ENCODE data around the gene PLOD2. TPM values are rescaled to one million over a fixed set of nuclear protein-coding genes. Genes with fewer than 3 reads are reported as not detected.

The PLOD2 gene
- total RNA-seq, 1 donor from 2014 or later, result 117 TPM

DNA sequence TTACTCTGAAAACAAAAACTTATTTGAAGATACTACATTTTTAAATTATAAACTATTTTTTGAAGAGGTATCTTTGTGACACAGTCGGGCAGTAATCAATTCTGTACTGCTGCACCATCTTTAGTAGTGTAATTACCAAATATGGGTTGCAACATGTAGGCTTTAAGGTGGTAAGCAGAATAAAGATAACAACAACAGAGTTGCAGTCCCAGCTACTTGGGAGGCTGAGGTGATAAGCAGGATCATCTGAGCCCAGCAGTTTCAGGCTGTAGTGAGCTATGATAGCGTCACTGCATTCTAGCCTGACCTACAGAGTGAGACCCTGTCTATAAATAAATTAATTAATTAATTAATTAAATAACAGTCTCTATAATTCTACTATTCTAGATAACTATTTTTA is 6.0 kb downstream of the PLOD2 start:
- H3K27me3 Mint-ChIP-seq (ENCODE audit: low read depth, unreplicated experiment), result no peaks in the 10 kb centered on the region
- Histone ChIP-seq H3K4me3 (ENCODE audit: insufficient read depth, low read depth, low read length) (no peak overlapping the region), H3K36me3 (ENCODE audit: insufficient read depth, low read length) (no peaks in the 10 kb centered on the region), H4K20me1 (ENCODE audit: insufficient read depth, low read length) (peaks cover 90% of the 10 kb centered on the region), H3K79me2 (ENCODE audit: insufficient read depth, low read length) (peaks cover 98% of the 10 kb centered on the region), H3K9ac (ENCODE audit: low read length) (no peak overlapping the region), H2AFZ (ENCODE audit: low read depth, low read length) (no peak overlapping the region), H3K4me2 (ENCODE audit: low read length) (no peak overlapping the region), H3K27me3 (ENCODE audit: insufficient read depth, low read length) (no peaks in the 10 kb centered on the region), H3K4me1 (ENCODE audit: insufficient read depth, low read length) (peaks cover 6% of the 10 kb centered on the region), H3K9me3 (ENCODE audit: insufficient read depth, low read depth, low read length) (no peaks in the 10 kb centered on the region), H3K27ac (ENCODE audit: low read depth, low read length) (no peak overlapping the region)
- H3K36me3 Mint-ChIP-seq (ENCODE audit: low read depth, unreplicated experiment), result peaks cover 7% of the 10 kb centered on the region
- H3K9me3 Mint-ChIP-seq (ENCODE audit: unreplicated experiment), result no peaks in the 10 kb centered on the region
- H3K4me3 Mint-ChIP-seq (ENCODE audit: unreplicated experiment), result no peak overlapping the region
- H3K27ac Mint-ChIP-seq (ENCODE audit: unreplicated experiment), result no peak overlapping the region
- DNase-seq (ENCODE audit: low read depth), result no peak
- FAIRE-seq, result no peak
- H3K4me1 Mint-ChIP-seq (ENCODE audit: low read depth, unreplicated experiment), result peaks cover 30% of the 10 kb centered on the region
- TF ChIP-seq EZH2 (IDR thresholded peaks at IDR 0.05; ENCODE audit: insufficient read depth, low read length), result no peak
- TF ChIP-seq, protein P1, sequence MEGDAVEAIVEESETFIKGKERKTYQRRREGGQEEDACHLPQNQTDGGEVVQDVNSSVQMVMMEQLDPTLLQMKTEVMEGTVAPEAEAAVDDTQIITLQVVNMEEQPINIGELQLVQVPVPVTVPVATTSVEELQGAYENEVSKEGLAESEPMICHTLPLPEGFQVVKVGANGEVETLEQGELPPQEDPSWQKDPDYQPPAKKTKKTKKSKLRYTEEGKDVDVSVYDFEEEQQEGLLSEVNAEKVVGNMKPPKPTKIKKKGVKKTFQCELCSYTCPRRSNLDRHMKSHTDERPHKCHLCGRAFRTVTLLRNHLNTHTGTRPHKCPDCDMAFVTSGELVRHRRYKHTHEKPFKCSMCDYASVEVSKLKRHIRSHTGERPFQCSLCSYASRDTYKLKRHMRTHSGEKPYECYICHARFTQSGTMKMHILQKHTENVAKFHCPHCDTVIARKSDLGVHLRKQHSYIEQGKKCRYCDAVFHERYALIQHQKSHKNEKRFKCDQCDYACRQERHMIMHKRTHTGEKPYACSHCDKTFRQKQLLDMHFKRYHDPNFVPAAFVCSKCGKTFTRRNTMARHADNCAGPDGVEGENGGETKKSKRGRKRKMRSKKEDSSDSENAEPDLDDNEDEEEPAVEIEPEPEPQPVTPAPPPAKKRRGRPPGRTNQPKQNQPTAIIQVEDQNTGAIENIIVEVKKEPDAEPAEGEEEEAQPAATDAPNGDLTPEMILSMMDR (IDR thresholded peaks at IDR 0.05; ENCODE audit: insufficient read depth, low read depth, low read length), result no peak

- no peaks in the 10 kb centered on the region for H3K27me3 Mint-ChIP-seq (ENCODE audit: low read depth, unreplicated experiment)
- no peak for DNase-seq (ENCODE audit: low read depth)
- H3K4me1 Mint-ChIP-seq (ENCODE audit: low read depth, unreplicated experiment), result peaks cover 32% of the 10 kb centered on the region
- H3K9ac ChIP-seq (ENCODE audit: low read length), result no peak overlapping the region
- H3K27ac Mint-ChIP-seq (ENCODE audit: unreplicated experiment), result no peak overlapping the region
- H4K20me1 ChIP-seq (ENCODE audit: insufficient read depth, low read length), result peaks cover 88% of the 10 kb centered on the region
- FAIRE-seq, result no peak
- peaks cover 6% of the 10 kb centered on the region for H3K4me1 ChIP-seq (ENCODE audit: insufficient read depth, low read length)
- H3K9me3 ChIP-seq (ENCODE audit: insufficient read depth, low read depth, low read length), result no peaks in the 10 kb centered on the region
- no peak overlapping the region for H3K4me3 ChIP-seq (ENCODE audit: insufficient read depth, low read depth, low read length)
- TF ChIP-seq, protein P1 (IDR thresholded peaks at IDR 0.05; ENCODE audit: insufficient read depth, low read depth, low read length), result no peak
- TF ChIP-seq EZH2 (IDR thresholded peaks at IDR 0.05; ENCODE audit: insufficient read depth, low read length), result no peak
- peaks cover 98% of the 10 kb centered on the region for H3K79me2 ChIP-seq (ENCODE audit: insufficient read depth, low read length)
- no peak overlapping the region for H2AFZ ChIP-seq (ENCODE audit: low read depth, low read length)
- H3K4me3 Mint-ChIP-seq (ENCODE audit: unreplicated experiment), result no peak overlapping the region
- H3K36me3 ChIP-seq (ENCODE audit: insufficient read depth, low read length), result no peaks in the 10 kb centered on the region
- no peaks in the 10 kb centered on the region for H3K9me3 Mint-ChIP-seq (ENCODE audit: unreplicated experiment)
- H3K27ac ChIP-seq (ENCODE audit: low read depth, low read length), result no peak overlapping the region
- no peak overlapping the region for H3K4me2 ChIP-seq (ENCODE audit: low read length)
- no peaks in the 10 kb centered on the region for H3K27me3 ChIP-seq (ENCODE audit: insufficient read depth, low read length)
- peaks cover 7% of the 10 kb centered on the region for H3K36me3 Mint-ChIP-seq (ENCODE audit: low read depth, unreplicated experiment)
These were observed 6.7 kb downstream of the PLOD2 start for GRCh38 chr3:146154316-146154715.

- no peaks in the 10 kb centered on the region for H3K9me3 ChIP-seq (ENCODE audit: insufficient read depth, low read depth, low read length)
- DNase-seq (ENCODE audit: low read depth), result no peak
- Mint-ChIP-seq H3K36me3 (ENCODE audit: low read depth, unreplicated experiment) (peaks cover 7% of the 10 kb centered on the region), H3K4me1 (ENCODE audit: low read depth, unreplicated experiment) (peaks cover 25% of the 10 kb centered on the region), H3K9me3 (ENCODE audit: unreplicated experiment) (no peaks in the 10 kb centered on the region), H3K27ac (ENCODE audit: unreplicated experiment) (no peak overlapping the region), H3K27me3 (ENCODE audit: low read depth, unreplicated experiment) (no peaks in the 10 kb centered on the region), H3K4me3 (ENCODE audit: unreplicated experiment) (no peak overlapping the region)
- no peak for TF ChIP-seq EZH2 (IDR thresholded peaks at IDR 0.05; ENCODE audit: insufficient read depth, low read length)
- TF ChIP-seq, protein P1 (IDR thresholded peaks at IDR 0.05; ENCODE audit: insufficient read depth, low read depth, low read length), result no peak
- H3K27ac ChIP-seq (ENCODE audit: low read depth, low read length), result no peak overlapping the region
- FAIRE-seq, result no peak
- H3K4me3 ChIP-seq (ENCODE audit: insufficient read depth, low read depth, low read length), result no peak overlapping the region
- H3K9ac ChIP-seq (ENCODE audit: low read length), result no peak overlapping the region
- peaks cover 87% of the 10 kb centered on the region for H4K20me1 ChIP-seq (ENCODE audit: insufficient read depth, low read length)
- no peaks in the 10 kb centered on the region for H3K36me3 ChIP-seq (ENCODE audit: insufficient read depth, low read length)
- peaks cover 98% of the 10 kb centered on the region for H3K79me2 ChIP-seq (ENCODE audit: insufficient read depth, low read length)
- H2AFZ ChIP-seq (ENCODE audit: low read depth, low read length), result no peak overlapping the region
- no peaks in the 10 kb centered on the region for H3K27me3 ChIP-seq (ENCODE audit: insufficient read depth, low read length)
- peaks cover 6% of the 10 kb centered on the region for H3K4me1 ChIP-seq (ENCODE audit: insufficient read depth, low read length)
- no peak overlapping the region for H3K4me2 ChIP-seq (ENCODE audit: low read length)
These were observed 7.6 kb downstream of the PLOD2 start for GRCh38 chr3:146153429-146153828.

All from astrocyte (in vitro differentiated cells and primary cell).